ENCODE data around the gene TENM4. TPM values are rescaled to one million over a fixed set of nuclear protein-coding genes. Genes with fewer than 3 reads are reported as not detected.

Gene TENM4
- total and polyA plus RNA-seq, 4 donors = 0.02 to 0.33 (median 0.14) TPM

DNA sequence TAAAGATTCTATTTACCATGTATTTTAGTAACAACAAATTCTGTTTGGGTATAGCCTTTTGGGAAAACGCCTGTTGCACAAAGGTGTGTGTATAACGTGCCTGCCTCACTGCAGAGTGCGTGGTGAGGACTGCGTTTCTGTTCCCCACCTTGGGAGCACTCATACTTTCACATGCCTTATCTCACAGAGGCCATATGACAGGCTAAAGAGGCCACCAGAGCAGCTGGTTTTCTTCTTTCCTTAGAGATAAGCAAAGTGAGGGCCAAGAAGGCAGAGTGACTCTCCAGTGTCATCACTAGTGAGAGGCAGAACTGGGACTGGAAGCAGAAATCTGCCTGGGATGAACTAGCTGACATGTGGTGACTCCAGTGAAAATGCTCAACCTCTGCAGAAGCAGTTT, 497.0 kb downstream of the TENM4 start:
- Histone ChIP-seq H3K9ac (ENCODE audit: low read depth in 1 of 2, low read length in 2 of 2) (no peak overlapping the region), H3K4me1 (ENCODE audit: control insufficient read depth in 4 of 4, insufficient read depth in 4 of 4, low read length in 3 of 4) (no peaks in the 10 kb centered on the region), H3K9me3 (ENCODE audit: control insufficient read depth in 4 of 4, low read length in 3 of 4) (no peaks in the 10 kb centered on the region), H3K4me3 (ENCODE audit: low read depth in 1 of 3, low read length in 3 of 3) (no peak overlapping the region), H3K27me3 (ENCODE audit: control insufficient read depth in 4 of 4, insufficient read depth in 4 of 4, low read length in 3 of 4) (no peaks in the 10 kb centered on the region), H3K36me3 (ENCODE audit: control insufficient read depth in 4 of 4, insufficient read depth in 3 of 4, low read depth in 1 of 4, low read length in 3 of 4) (no peaks in the 10 kb centered on the region), H3K27ac (ENCODE audit: low read depth in 1 of 2, low read length in 2 of 2) (no peak overlapping the region)
- 66% methylated on average over 4 of the region's 4 CpGs for WGBS
- no peak for DNase-seq (ENCODE audit: low spot score)
- TF ChIP-seq FOXA2 (IDR thresholded peaks at IDR 0.05) (no peak), RAD21 (IDR thresholded peaks at IDR 0.05) (no peak), NR2F2 (IDR thresholded peaks at IDR 0.05) (no peak)
- TF ChIP-seq, protein P1, sequence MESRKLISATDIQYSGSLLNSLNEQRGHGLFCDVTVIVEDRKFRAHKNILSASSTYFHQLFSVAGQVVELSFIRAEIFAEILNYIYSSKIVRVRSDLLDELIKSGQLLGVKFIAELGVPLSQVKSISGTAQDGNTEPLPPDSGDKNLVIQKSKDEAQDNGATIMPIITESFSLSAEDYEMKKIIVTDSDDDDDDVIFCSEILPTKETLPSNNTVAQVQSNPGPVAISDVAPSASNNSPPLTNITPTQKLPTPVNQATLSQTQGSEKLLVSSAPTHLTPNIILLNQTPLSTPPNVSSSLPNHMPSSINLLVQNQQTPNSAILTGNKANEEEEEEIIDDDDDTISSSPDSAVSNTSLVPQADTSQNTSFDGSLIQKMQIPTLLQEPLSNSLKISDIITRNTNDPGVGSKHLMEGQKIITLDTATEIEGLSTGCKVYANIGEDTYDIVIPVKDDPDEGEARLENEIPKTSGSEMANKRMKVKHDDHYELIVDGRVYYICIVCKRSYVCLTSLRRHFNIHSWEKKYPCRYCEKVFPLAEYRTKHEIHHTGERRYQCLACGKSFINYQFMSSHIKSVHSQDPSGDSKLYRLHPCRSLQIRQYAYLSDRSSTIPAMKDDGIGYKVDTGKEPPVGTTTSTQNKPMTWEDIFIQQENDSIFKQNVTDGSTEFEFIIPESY (IDR thresholded peaks at IDR 0.05) = no peak
- TF ChIP-seq, protein P2, sequence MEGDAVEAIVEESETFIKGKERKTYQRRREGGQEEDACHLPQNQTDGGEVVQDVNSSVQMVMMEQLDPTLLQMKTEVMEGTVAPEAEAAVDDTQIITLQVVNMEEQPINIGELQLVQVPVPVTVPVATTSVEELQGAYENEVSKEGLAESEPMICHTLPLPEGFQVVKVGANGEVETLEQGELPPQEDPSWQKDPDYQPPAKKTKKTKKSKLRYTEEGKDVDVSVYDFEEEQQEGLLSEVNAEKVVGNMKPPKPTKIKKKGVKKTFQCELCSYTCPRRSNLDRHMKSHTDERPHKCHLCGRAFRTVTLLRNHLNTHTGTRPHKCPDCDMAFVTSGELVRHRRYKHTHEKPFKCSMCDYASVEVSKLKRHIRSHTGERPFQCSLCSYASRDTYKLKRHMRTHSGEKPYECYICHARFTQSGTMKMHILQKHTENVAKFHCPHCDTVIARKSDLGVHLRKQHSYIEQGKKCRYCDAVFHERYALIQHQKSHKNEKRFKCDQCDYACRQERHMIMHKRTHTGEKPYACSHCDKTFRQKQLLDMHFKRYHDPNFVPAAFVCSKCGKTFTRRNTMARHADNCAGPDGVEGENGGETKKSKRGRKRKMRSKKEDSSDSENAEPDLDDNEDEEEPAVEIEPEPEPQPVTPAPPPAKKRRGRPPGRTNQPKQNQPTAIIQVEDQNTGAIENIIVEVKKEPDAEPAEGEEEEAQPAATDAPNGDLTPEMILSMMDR (IDR thresholded peaks at IDR 0.05; ENCODE audit: low read depth, low read length, missing input control) = no peak

GRCh38 chr11:78943154-78943553, 497.7 kb downstream of the TENM4 start:
- H3K9me3 ChIP-seq (ENCODE audit: control insufficient read depth in 4 of 4, low read length in 3 of 4) = no peaks in the 10 kb centered on the region
- no peaks in the 10 kb centered on the region for H3K27me3 ChIP-seq (ENCODE audit: control insufficient read depth in 4 of 4, insufficient read depth in 4 of 4, low read length in 3 of 4)
- 76% methylated on average over 3 of the region's 3 CpGs for WGBS
- no peak overlapping the region for H3K27ac ChIP-seq (ENCODE audit: low read depth in 1 of 2, low read length in 2 of 2)
- no peak for DNase-seq (ENCODE audit: low spot score)
- TF ChIP-seq NR2F2 (IDR thresholded peaks at IDR 0.05) = no peak
- TF ChIP-seq, protein P1 (IDR thresholded peaks at IDR 0.05) = no peak
- TF ChIP-seq JUND (IDR thresholded peaks at IDR 0.05) = no peak
- TF ChIP-seq HNF4G (IDR thresholded peaks at IDR 0.05) = no peak
- no peaks in the 10 kb centered on the region for H3K4me1 ChIP-seq (ENCODE audit: control insufficient read depth in 4 of 4, insufficient read depth in 4 of 4, low read length in 3 of 4)
- no peak overlapping the region for H3K9ac ChIP-seq (ENCODE audit: low read depth in 1 of 2, low read length in 2 of 2)
- no peak overlapping the region for H3K4me3 ChIP-seq (ENCODE audit: low read depth in 1 of 3, low read length in 3 of 3)
- H3K36me3 ChIP-seq (ENCODE audit: control insufficient read depth in 4 of 4, insufficient read depth in 3 of 4, low read depth in 1 of 4, low read length in 3 of 4) = no peaks in the 10 kb centered on the region

DNA sequence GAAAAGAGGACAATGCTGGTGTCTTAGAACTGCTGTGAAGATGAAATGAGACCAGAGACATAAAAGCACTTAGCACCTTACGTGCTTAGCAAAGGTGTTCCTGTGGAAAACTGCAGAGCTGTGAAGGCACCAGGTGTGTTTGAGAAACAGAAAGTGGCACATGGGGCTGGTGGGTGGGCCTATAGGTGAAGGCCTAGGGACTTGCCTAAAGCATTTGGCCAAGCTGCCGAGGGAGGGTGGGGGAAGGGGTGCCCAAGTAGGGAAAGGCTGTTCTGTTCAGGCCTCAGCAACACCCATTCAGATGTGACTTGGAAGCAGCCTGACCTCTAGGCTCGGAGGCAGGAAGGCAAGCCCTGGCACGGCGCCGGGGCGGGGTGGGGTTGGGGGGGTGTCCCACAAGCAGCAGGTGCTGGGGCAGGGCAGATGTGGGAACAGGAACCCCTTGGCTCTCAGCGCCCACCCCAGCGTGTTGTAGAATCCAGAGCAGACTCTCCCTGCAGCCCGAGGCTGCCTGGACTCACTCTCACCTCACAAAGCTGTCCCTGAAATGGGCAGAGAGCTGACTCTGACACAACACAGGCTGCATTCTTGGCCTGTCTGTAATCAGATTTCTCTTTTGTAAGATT, 499.5 kb downstream of the TENM4 start:
- DNase-seq (ENCODE audit: low spot score) = no peak
- no peak overlapping the region for H3K9ac ChIP-seq (ENCODE audit: low read depth in 1 of 2, low read length in 2 of 2)
- no peak for TF ChIP-seq FOXA1 (IDR thresholded peaks at IDR 0.05)
- no peak for TF ChIP-seq TAF1 (conservative IDR thresholded peaks at IDR 0.05)
- TF ChIP-seq, protein P3, sequence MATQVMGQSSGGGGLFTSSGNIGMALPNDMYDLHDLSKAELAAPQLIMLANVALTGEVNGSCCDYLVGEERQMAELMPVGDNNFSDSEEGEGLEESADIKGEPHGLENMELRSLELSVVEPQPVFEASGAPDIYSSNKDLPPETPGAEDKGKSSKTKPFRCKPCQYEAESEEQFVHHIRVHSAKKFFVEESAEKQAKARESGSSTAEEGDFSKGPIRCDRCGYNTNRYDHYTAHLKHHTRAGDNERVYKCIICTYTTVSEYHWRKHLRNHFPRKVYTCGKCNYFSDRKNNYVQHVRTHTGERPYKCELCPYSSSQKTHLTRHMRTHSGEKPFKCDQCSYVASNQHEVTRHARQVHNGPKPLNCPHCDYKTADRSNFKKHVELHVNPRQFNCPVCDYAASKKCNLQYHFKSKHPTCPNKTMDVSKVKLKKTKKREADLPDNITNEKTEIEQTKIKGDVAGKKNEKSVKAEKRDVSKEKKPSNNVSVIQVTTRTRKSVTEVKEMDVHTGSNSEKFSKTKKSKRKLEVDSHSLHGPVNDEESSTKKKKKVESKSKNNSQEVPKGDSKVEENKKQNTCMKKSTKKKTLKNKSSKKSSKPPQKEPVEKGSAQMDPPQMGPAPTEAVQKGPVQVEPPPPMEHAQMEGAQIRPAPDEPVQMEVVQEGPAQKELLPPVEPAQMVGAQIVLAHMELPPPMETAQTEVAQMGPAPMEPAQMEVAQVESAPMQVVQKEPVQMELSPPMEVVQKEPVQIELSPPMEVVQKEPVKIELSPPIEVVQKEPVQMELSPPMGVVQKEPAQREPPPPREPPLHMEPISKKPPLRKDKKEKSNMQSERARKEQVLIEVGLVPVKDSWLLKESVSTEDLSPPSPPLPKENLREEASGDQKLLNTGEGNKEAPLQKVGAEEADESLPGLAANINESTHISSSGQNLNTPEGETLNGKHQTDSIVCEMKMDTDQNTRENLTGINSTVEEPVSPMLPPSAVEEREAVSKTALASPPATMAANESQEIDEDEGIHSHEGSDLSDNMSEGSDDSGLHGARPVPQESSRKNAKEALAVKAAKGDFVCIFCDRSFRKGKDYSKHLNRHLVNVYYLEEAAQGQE (IDR thresholded peaks at IDR 0.05) = no peak
- no peak for TF ChIP-seq RAD21 (IDR thresholded peaks at IDR 0.05)
- TF ChIP-seq HNF4A (conservative IDR thresholded peaks at IDR 0.05) = no peak
- no peak for TF ChIP-seq HNF4G (IDR thresholded peaks at IDR 0.05)
- TF ChIP-seq NR2F2 (IDR thresholded peaks at IDR 0.05) = no peak
- TF ChIP-seq YY1 (IDR thresholded peaks at IDR 0.05) = no peak
- TF ChIP-seq GABPA (IDR thresholded peaks at IDR 0.05 in 1 of 2, conservative IDR thresholded peaks at IDR 0.05 in 1 of 2) = no peak
- no peak for TF ChIP-seq ATF3 (IDR thresholded peaks at IDR 0.05)
- no peak for TF ChIP-seq RXRA (IDR thresholded peaks at IDR 0.05)
- TF ChIP-seq, protein P4, sequence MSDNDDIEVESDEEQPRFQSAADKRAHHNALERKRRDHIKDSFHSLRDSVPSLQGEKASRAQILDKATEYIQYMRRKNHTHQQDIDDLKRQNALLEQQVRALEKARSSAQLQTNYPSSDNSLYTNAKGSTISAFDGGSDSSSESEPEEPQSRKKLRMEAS (IDR thresholded peaks at IDR 0.05) = no peak
- no peak for TF ChIP-seq JUND (IDR thresholded peaks at IDR 0.05)
- no peak for TF ChIP-seq SP1 (IDR thresholded peaks at IDR 0.05)
- TF ChIP-seq FOXA2 (IDR thresholded peaks at IDR 0.05) = no peak

More for the DNA sequence above, 499.5 kb downstream of the TENM4 start:
- Histone ChIP-seq H3K27me3 (ENCODE audit: control insufficient read depth in 4 of 4, insufficient read depth in 4 of 4, low read length in 3 of 4) (no peaks in the 10 kb centered on the region), H3K36me3 (ENCODE audit: control insufficient read depth in 4 of 4, insufficient read depth in 3 of 4, low read depth in 1 of 4, low read length in 3 of 4) (no peaks in the 10 kb centered on the region), H3K4me3 (ENCODE audit: low read depth in 1 of 3, low read length in 3 of 3) (no peak overlapping the region), H3K27ac (ENCODE audit: low read depth in 1 of 2, low read length in 2 of 2) (no peak overlapping the region), H3K4me1 (ENCODE audit: control insufficient read depth in 4 of 4, insufficient read depth in 4 of 4, low read length in 3 of 4) (no peaks in the 10 kb centered on the region), H3K9me3 (ENCODE audit: control insufficient read depth in 4 of 4, low read length in 3 of 4) (no peaks in the 10 kb centered on the region)
- WGBS = 85% methylated on average over 10 of the region's 10 CpGs
